Esophagus (tissue), 2 donors: ENCODE results near the gene AAK1. TPM values are rescaled to one million over a fixed set of nuclear protein-coding genes. Genes with fewer than 3 reads are reported as not detected.
"Not testable (repeated sequence)": the region's sequence is repeated elsewhere in the genome, so short reads cannot be mapped to it uniquely, and the experiment has no call there.

Source experiments
- H3K27ac ChIP-seq, 2 donors: one replicate each; pipeline ENCODE4 v1.5.1; 2013; ENCODE audit warnings: low read depth in 2 of 2, mild to moderate bottlenecking in 2 of 2, inconsistent platforms in 1 of 2, low read length in 1 of 2, moderate library complexity in 1 of 2
- H3K27me3 ChIP-seq, 2 donors: one replicate each; pipeline ENCODE4 v1.6.1; 2013; ENCODE audit warnings: low read length in 2 of 2, control low read depth in 1 of 2, mild to moderate bottlenecking in 1 of 2; ENCODE audit not compliant: insufficient read depth in 2 of 2, control insufficient read depth in 1 of 2
- H3K36me3 ChIP-seq, 2 donors: one replicate each; pipeline ENCODE4 v1.6.1; 2013; ENCODE audit warnings: low read length in 1 of 2; ENCODE audit not compliant: control insufficient read depth in 2 of 2, insufficient read depth in 2 of 2
- H3K4me1 ChIP-seq, 2 donors: one replicate each; pipeline ENCODE4 v1.6.1; 2013; ENCODE audit warnings: low read length in 1 of 2; ENCODE audit not compliant: control insufficient read depth in 2 of 2, insufficient read depth in 2 of 2
- H3K4me3 ChIP-seq, 2 donors: one replicate each; pipeline ENCODE4 v1.5.1; 2013; ENCODE audit warnings: low read length in 2 of 2, mild to moderate bottlenecking in 2 of 2, low read depth in 1 of 2, moderate library complexity in 1 of 2
- H3K9me3 ChIP-seq, 2 donors: one replicate each; pipeline ENCODE4 v1.6.1; 2013; ENCODE audit warnings: mild to moderate bottlenecking in 2 of 2, low read depth in 1 of 2, low read length in 1 of 2, moderate library complexity in 1 of 2; ENCODE audit not compliant: control insufficient read depth in 2 of 2, insufficient read depth in 1 of 2
- WGBS, 2 donors: extraction: QIAGEN DNeasy Blood & Tissue Kit; methylation state at CpG; one replicate each; pipeline ENCODE4 v1.1.7; 2013; 5-methylcytosine and 5-hydroxymethylcytosine counted together
- polyA plus RNA-seq, 2 donors: library from polyadenylated mRNA; stranded (reverse); fragments of 200-250 nt; gene quantifications; one replicate each; pipeline ENCODE4 v1.2.3, GENCODE V29; 2013
- donor health status: healthy with polysubstance abuse.
- donor health status: Bipolar disorder and iron deficiency.

Gene AAK1
- polyA plus RNA-seq, 2 donors, result 4.4 to 8.4 TPM

- H3K9me3 ChIP-seq, result no peaks in the 10 kb centered on the region
- H3K4me1 ChIP-seq, result no peaks in the 10 kb centered on the region
- H3K4me3 ChIP-seq, result no peak overlapping the region
- no peaks in the 10 kb centered on the region for H3K36me3 ChIP-seq
- H3K27ac ChIP-seq, result no peak overlapping the region
- H3K27me3 ChIP-seq, result no peaks in the 10 kb centered on the region
Measured at GRCh38 chr2:69631402-69631801, 12.1 kb downstream of the AAK1 start.

- 88 to 93% methylated on average over 5 of the region's 6 CpGs for WGBS, 2 donors
- H3K4me1 ChIP-seq, result no peaks in the 10 kb centered on the region
- H3K36me3 ChIP-seq, result no peaks in the 10 kb centered on the region
- no peaks in the 10 kb centered on the region for H3K27me3 ChIP-seq
- H3K4me3 ChIP-seq, result no peak overlapping the region
- no peaks in the 10 kb centered on the region for H3K9me3 ChIP-seq
- no peak overlapping the region for H3K27ac ChIP-seq
Measured at GRCh38 chr2:69629921-69630608, 13.5 kb downstream of the AAK1 start.

GRCh38 chr2:69628325-69629021 lies 15.1 kb downstream of the AAK1 start:
- no peaks in the 10 kb centered on the region for H3K27me3 ChIP-seq
- H3K36me3 ChIP-seq, result no peaks in the 10 kb centered on the region
- no peak overlapping the region for H3K4me3 ChIP-seq
- H3K27ac ChIP-seq, result no peak overlapping the region
- 79 to 81% methylated on average over 4 of the region's 4 CpGs for WGBS, 2 donors
- no peaks in the 10 kb centered on the region for H3K9me3 ChIP-seq
- H3K4me1 ChIP-seq, result no peaks in the 10 kb centered on the region

DNA sequence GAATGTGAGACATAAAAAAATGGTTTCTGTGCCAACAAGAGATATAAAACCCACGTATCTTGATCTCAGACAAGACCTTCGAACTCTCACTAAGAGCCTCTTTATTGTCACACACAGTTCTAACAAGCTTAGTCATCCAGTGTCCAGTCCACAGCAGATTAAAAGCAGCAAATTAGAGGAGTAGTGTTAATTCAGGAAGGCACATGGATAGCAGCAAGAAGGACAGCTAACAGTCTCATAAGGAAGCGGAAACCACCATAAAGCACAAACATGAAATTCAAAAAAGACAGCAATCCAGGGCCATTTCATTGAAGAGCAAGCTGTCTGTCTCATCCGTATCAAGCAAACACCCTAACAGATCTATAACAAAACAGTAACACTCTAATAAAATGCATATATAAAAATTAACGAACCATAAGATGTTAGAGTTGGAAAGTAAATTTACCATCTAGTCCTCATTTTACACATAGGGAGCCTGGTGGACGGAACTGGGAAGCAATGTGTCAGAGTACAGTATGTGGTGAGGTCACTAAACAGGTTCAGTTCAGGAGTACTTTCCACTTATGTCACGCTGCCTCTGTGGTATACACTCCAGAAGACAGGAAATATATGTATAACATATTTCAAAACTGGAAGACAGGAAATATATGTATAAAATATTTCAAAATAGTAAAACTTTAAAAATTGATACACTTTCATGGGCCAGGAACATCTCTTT lies 18.3 kb downstream of the AAK1 start:
- Histone ChIP-seq H3K27ac (peak overlapping the region in 1 of 2 donors; percentile 22), H3K36me3 (no peaks in the 10 kb centered on the region), H3K9me3 (no peaks in the 10 kb centered on the region), H3K27me3 (no peaks in the 10 kb centered on the region), H3K4me1 (no peaks in the 10 kb centered on the region), H3K4me3 (no peak overlapping the region)
- WGBS, 2 donors, result 73 to 85% methylated on average over 7 of the region's 7 CpGs

GRCh38 chr2:69624611-69625010 lies 18.9 kb downstream of the AAK1 start:
- no peaks in the 10 kb centered on the region for H3K9me3 ChIP-seq
- 84 to 91% methylated on average over 1 of the region's 1 CpG for WGBS, 2 donors
- no peak overlapping the region for H3K4me3 ChIP-seq
- H3K27ac ChIP-seq, result no peak overlapping the region
- H3K27me3 ChIP-seq, result no peaks in the 10 kb centered on the region
- no peaks in the 10 kb centered on the region for H3K4me1 ChIP-seq
- H3K36me3 ChIP-seq, result no peaks in the 10 kb centered on the region

DNA sequence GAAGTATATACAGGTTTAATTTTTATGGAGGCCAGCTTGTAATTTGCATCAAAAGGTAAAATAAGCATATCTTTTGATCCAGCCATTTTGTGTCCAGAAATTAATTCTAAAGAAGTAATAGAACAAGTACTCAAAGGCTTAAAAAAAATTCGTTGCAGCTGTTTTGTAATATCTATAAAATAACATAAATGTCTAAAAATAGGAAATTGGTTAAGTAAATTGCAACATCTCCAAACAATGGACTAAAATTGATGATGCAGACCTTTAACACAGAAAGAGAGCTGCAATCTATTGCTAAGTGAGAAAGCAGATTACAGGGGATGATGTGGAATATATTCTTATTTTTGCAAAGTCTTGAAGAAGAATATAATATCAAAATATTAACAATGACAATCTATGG lies 19.4 kb downstream of the AAK1 start:
- no peak overlapping the region for H3K4me3 ChIP-seq
- WGBS, 2 donors, result 52 to 56% methylated on average over 1 of the region's 1 CpG
- no peaks in the 10 kb centered on the region for H3K36me3 ChIP-seq
- H3K27me3 ChIP-seq, result no peaks in the 10 kb centered on the region
- no peaks in the 10 kb centered on the region for H3K4me1 ChIP-seq
- H3K27ac ChIP-seq, result no peak overlapping the region
- no peaks in the 10 kb centered on the region for H3K9me3 ChIP-seq

GRCh38 chr2:69623236-69623635 lies 20.3 kb downstream of the AAK1 start:
- 87 to 95% methylated on average over 7 of the region's 7 CpGs for WGBS, 2 donors
- Histone ChIP-seq H3K27me3 (no peaks in the 10 kb centered on the region), H3K4me3 (no peak overlapping the region), H3K4me1 (peaks cover 3 to 8% of the 10 kb centered on the region in 2 donors), H3K9me3 (no peaks in the 10 kb centered on the region), H3K36me3 (no peaks in the 10 kb centered on the region), H3K27ac (no peak overlapping the region)

GRCh38 chr2:69622805-69623204 lies 20.7 kb downstream of the AAK1 start:
- not testable (repeated sequence) for H3K4me1 ChIP-seq, H3K27ac ChIP-seq, H3K4me3 ChIP-seq, H3K27me3 ChIP-seq, H3K36me3 ChIP-seq, H3K9me3 ChIP-seq
- 85 to 94% methylated on average over 10 of the region's 10 CpGs for WGBS, 2 donors

GRCh38 chr2:69622017-69622540 lies 21.5 kb downstream of the AAK1 start:
- H3K36me3 ChIP-seq, H3K27ac ChIP-seq, H3K27me3 ChIP-seq, H3K9me3 ChIP-seq, H3K4me3 ChIP-seq, H3K4me1 ChIP-seq: not testable (repeated sequence)
- WGBS, 2 donors, result 98% methylated on average over 29 of the region's 29 CpGs
